Measurements from ENCODE around the gene MAL. TPM values are rescaled to one million over a fixed set of nuclear protein-coding genes. Genes with fewer than 3 reads are reported as not detected.

Gene MAL
- total and polyA plus RNA-seq, 2 experiments from 2014 or later: not detected

DNA sequence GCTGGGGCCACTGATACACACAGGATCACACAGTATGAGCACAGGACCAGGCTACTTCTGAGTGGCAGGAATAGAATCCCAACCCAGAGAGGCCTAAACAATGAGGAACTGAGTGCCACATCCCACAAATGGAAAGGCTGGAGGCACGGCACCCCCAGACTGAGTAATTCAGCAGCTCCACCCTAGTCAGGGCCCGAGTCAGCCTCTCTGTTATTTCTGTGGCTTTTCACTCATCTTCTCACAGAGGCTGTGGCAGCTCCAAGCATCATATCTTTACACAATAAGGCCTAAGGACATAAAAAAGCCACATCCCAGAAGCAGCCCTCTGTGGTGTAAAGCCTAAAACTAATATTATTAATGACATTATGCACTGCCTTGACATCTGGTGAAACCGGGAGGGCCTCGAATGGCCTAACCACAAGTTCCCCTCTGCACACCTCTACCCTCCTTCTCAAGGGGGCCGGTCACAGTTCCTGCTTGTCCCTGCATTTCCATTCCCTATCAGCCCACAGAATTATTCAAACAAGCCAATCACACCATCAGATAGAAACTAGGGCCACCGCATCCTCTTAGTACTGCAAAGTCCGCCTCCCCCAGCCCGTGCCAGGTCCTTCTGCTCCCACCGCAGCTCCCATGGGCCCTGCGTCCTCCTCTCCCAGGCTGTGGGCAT, 12.5 kb upstream of the MAL start:
- H3K36me3 ChIP-seq: no peaks in the 10 kb centered on the region
- no peaks in the 10 kb centered on the region for H3K4me1 ChIP-seq (ENCODE audit: low read depth)
- no peak for TF ChIP-seq CTCF (IDR thresholded peaks at IDR 0.05; ENCODE audit: low read depth, low read length)
- no peak overlapping the region for H3K4me3 ChIP-seq
- no peak overlapping the region for H3K27ac ChIP-seq
- no peak for DNase-seq (ENCODE audit: low read depth in 1 of 2, low spot score in 1 of 2)
- H3K27me3 ChIP-seq: no peaks in the 10 kb centered on the region
- no peaks in the 10 kb centered on the region for H3K9me3 ChIP-seq (ENCODE audit: low read depth)

DNA sequence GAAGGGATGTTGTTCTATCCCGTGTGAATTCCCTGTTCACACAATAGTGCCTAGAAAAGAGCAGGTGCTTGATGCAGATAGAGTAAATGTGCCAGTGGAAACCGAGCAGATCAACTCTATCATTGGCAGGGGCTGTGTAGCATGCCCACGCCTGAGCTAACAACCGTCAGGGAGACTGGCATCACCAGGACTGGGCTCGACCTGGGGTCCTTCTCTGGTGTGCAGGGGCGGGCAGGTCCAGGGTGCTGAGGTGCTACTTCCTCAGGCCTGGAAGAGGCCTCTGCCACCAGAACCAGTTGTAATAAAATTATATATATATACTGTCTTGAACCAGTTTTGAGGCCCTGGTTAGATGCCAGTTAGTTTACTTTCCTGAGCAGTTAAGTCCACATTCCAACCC, 11.8 kb upstream of the MAL start:
- Histone ChIP-seq H3K36me3 (no peaks in the 10 kb centered on the region), H3K27ac (no peak overlapping the region), H3K4me1 (ENCODE audit: low read depth) (no peaks in the 10 kb centered on the region), H3K9me3 (ENCODE audit: low read depth) (no peaks in the 10 kb centered on the region), H3K4me3 (no peak overlapping the region), H3K27me3 (peaks cover 4% of the 10 kb centered on the region)
- DNase-seq (ENCODE audit: low read depth in 1 of 2, low spot score in 1 of 2): no peak
- no peak for TF ChIP-seq CTCF (IDR thresholded peaks at IDR 0.05; ENCODE audit: low read depth, low read length)

DNA sequence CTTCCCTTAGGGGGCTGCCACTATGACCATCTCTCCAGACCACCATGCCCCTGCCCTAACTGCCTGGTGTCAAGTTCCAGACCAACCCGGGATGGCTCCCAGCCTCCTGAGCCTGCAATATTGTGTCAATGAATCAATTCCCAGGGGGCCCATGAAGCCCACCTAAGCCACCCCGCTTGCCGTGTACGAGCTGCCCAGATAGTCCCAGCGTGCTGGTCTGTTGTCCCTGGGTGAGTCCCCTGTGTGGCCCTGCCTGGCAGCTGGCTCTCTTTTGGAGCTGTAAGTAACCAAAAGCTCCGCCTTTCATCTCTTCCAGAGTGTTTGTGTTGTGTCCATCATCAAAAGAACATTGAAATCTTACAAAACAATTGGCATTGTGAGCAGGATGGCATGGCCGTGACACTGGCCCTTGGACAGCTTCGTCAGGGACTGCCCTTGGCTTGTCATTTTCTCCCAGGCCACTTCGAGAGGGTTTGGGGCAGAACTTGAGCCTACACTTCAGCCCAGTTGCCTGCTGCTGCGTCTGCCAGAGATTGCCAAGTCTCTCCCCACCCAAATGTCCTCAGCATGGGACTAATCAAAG, 11.3 kb upstream of the MAL start:
- H3K4me1 ChIP-seq (ENCODE audit: low read depth): no peaks in the 10 kb centered on the region
- H3K36me3 ChIP-seq: no peaks in the 10 kb centered on the region
- H3K4me3 ChIP-seq: no peak overlapping the region
- no peaks in the 10 kb centered on the region for H3K9me3 ChIP-seq (ENCODE audit: low read depth)
- TF ChIP-seq CTCF (IDR thresholded peaks at IDR 0.05; ENCODE audit: low read depth, low read length): no peak
- peaks cover 4% of the 10 kb centered on the region for H3K27me3 ChIP-seq
- DNase-seq (ENCODE audit: low read depth in 1 of 2, low spot score in 1 of 2): no peak
- H3K27ac ChIP-seq: no peak overlapping the region

- no peaks in the 10 kb centered on the region for H3K36me3 ChIP-seq
- H3K27ac ChIP-seq: no peak overlapping the region
- H3K9me3 ChIP-seq (ENCODE audit: low read depth): no peaks in the 10 kb centered on the region
- H3K27me3 ChIP-seq: peaks cover 4% of the 10 kb centered on the region
- no peak for DNase-seq (ENCODE audit: low read depth in 1 of 2, low spot score in 1 of 2)
- H3K4me1 ChIP-seq (ENCODE audit: low read depth): no peaks in the 10 kb centered on the region
- no peak overlapping the region for H3K4me3 ChIP-seq
- TF ChIP-seq CTCF (IDR thresholded peaks at IDR 0.05; ENCODE audit: low read depth, low read length): no peak
These were observed 10.1 kb upstream of the MAL start for GRCh38 chr2:95015261-95015912.

GRCh38 chr2:95016616-95017015, 8.9 kb upstream of the MAL start:
- no peak for DNase-seq (ENCODE audit: low read depth in 1 of 2, low spot score in 1 of 2)
- Histone ChIP-seq H3K9me3 (ENCODE audit: low read depth) (no peaks in the 10 kb centered on the region), H3K36me3 (no peaks in the 10 kb centered on the region), H3K4me1 (ENCODE audit: low read depth) (no peaks in the 10 kb centered on the region), H3K27me3 (peaks cover 4% of the 10 kb centered on the region), H3K27ac (no peak overlapping the region), H3K4me3 (no peak overlapping the region)
- no peak for TF ChIP-seq CTCF (IDR thresholded peaks at IDR 0.05; ENCODE audit: low read depth, low read length)
